HepG2 (cell line): ENCODE data around the gene PCDHGB7. TPM values are rescaled to one million over a fixed set of nuclear protein-coding genes. Genes with fewer than 3 reads are reported as not detected.

ENCODE experiments used
- ATAC-seq: fragments of 200-7000 bp; cut with Tn5 transposase; 3 replicates; pipeline ENCODE4 v1.9.1; 2020; ENCODE audit warnings: mild to moderate bottlenecking, moderate library complexity
- BruUV-seq: library from RNA; stranded (reverse); fragments of 400-500 nt; replicated peaks from 2 replicates; lab custom pipeline; 2021; lab: Mats Ljungman, UMichigan
- CTCF ChIA-PET: fragments of 300-600 bp; formaldehyde crosslinking; extraction: SDS; loops from one replicate; lab custom pipeline; 2021; ENCODE audit warnings: low total read pairs, inconsistent platforms, low intra/inter-chr PET ratio; lab: Yijun Ruan, JAX
- POLR2A ChIA-PET: fragments of 350-600 bp; sonication (Branson Sonifier 250); formaldehyde crosslinking; loops from one replicate; lab custom pipeline; 2020; ENCODE audit warnings: antibody characterized with exemption, inconsistent platforms; lab: Yijun Ruan, JAX
- DNase-seq: peaks from one replicate; pipeline ENCODE4 v3.0.0-alpha.2; 2015; ENCODE audit warnings: low spot score
- FAIRE-seq: peaks from 3 replicates; lab custom pipeline; 2011; peaks lifted over from hg19 to GRCh38; lab: Jason Lieb, UNC
- H2AFZ ChIP-seq: one replicate; pipeline ENCODE4 v1.6.1; 2011; ENCODE audit warnings: low read length, inconsistent platforms
- H3K27ac ChIP-seq: fragments of 300-600 bp; 3 replicates; pipeline ENCODE4 v1.8.0; 2011; ENCODE audit warnings: mixed run types, mild to moderate bottlenecking, mixed read lengths, low read length, inconsistent platforms; ENCODE audit not compliant: insufficient read depth; ENCODE audit errors: extremely low read length
- H3K27me3 ChIP-seq, 2 experiments: fragments of 200-600 bp in 1 of 2; 2 replicates in 1 of 2; 3 replicates in 1 of 2; pipeline versions ENCODE4 v1.6.0 to v1.8.0; 2011; ENCODE audit warnings: low read length in 2 of 2, mild to moderate bottlenecking in 2 of 2, moderate library complexity in 2 of 2, inconsistent platforms in 1 of 2; ENCODE audit not compliant: insufficient read depth in 2 of 2, control insufficient read depth in 1 of 2
- H3K36me3 ChIP-seq, 2 experiments: fragments of 200-600 bp in 1 of 2; replicated peaks in 1 of 2; 2 replicates in 1 of 2; 3 replicates in 1 of 2; pipeline versions ENCODE4 v1.5.1 to v1.8.0; 2011; ENCODE audit warnings: low read length in 2 of 2, inconsistent platforms in 1 of 2; ENCODE audit not compliant: insufficient read depth in 2 of 2, control insufficient read depth in 1 of 2
- H3K4me1 ChIP-seq: 2 replicates; pipeline ENCODE4 v1.5.1; 2012; ENCODE audit warnings: low read length, inconsistent platforms; ENCODE audit not compliant: insufficient read depth
- H3K4me2 ChIP-seq: 2 replicates; pipeline ENCODE4 v1.6.0; 2011; ENCODE audit warnings: low read depth, low read length, inconsistent platforms
- H3K4me3 ChIP-seq, 3 experiments: fragments of 200-600 bp in 1 of 3; sonication (generic), shearing (Covaris generic) in 1 of 3; replicated peaks in 1 of 3; 2 replicates each; pipeline ENCODE4 v1.5.1; 2011 to 2016; ENCODE audit warnings: low read length in 3 of 3, inconsistent platforms in 2 of 3, low read depth in 2 of 3, mild to moderate bottlenecking in 2 of 3, control low read depth in 1 of 3, mixed read lengths in 1 of 3; ENCODE audit not compliant: insufficient read depth in 1 of 3
- H3K79me2 ChIP-seq: one replicate; pipeline ENCODE4 v1.6.1; 2011; ENCODE audit warnings: low read length, inconsistent platforms; ENCODE audit not compliant: insufficient read depth
- H3K9ac ChIP-seq: 2 replicates; pipeline ENCODE4 v1.6.0; 2011; ENCODE audit warnings: mild to moderate bottlenecking, low read depth, low read length, inconsistent platforms; ENCODE audit not compliant: insufficient read depth
- H3K9me3 ChIP-seq: 2 replicates; pipeline ENCODE4 v1.5.1; 2012; ENCODE audit warnings: mild to moderate bottlenecking, low read length
- H4K20me1 ChIP-seq: 2 replicates; pipeline ENCODE4 v1.6.0; 2011; ENCODE audit warnings: inconsistent platforms, mild to moderate bottlenecking, low read length, moderate library complexity; ENCODE audit not compliant: insufficient read depth
- CEBPB ChIP-seq: IDR thresholded peaks from 2 replicates; pipeline ENCODE4 v1.6.1; 2011; ENCODE audit warnings: low read depth, low read length, improper control_type of control experiment, borderline replicate concordance
- KDM5B ChIP-seq: sonication (generic); formaldehyde crosslinking; IDR thresholded peaks from 2 replicates; pipeline ENCODE4 v1.4.0; 2020; ENCODE audit warnings: missing genetic modification reagents, mild to moderate bottlenecking, borderline replicate concordance
- NFATC3 ChIP-seq: sonication (generic); formaldehyde crosslinking; IDR thresholded peaks from 2 replicates; pipeline ENCODE4 v1.5.1; 2020; ENCODE audit warnings: mild to moderate bottlenecking, missing genetic modification reagents
- PAWR ChIP-seq: sonication (generic); formaldehyde crosslinking; IDR thresholded peaks from 2 replicates; pipeline ENCODE4 v1.4.0; 2020; ENCODE audit warnings: missing genetic modification reagents, mild to moderate bottlenecking, borderline replicate concordance
- SAFB2 ChIP-seq: sonication (generic); formaldehyde crosslinking; IDR thresholded peaks from 2 replicates; pipeline ENCODE4 v1.5.1; 2020; ENCODE audit warnings: missing genetic modification reagents, low read depth, mild to moderate bottlenecking, borderline replicate concordance
- TOE1 ChIP-seq: sonication (generic); formaldehyde crosslinking; IDR thresholded peaks from 2 replicates; pipeline ENCODE4 v1.4.0; 2020; ENCODE audit warnings: mild to moderate bottlenecking, missing genetic modification reagents
- ZBTB3 ChIP-seq: sonication (generic); formaldehyde crosslinking; IDR thresholded peaks from 2 replicates; pipeline ENCODE4 v1.4.0; 2020; ENCODE audit warnings: low read depth, mild to moderate bottlenecking, moderate library complexity, missing genetic modification reagents, borderline replicate concordance
- ZFP37 ChIP-seq: sonication (generic); formaldehyde crosslinking; IDR thresholded peaks from 2 replicates; pipeline ENCODE4 v1.4.0; 2020; ENCODE audit warnings: missing genetic modification reagents, borderline replicate concordance
- ZNF180 ChIP-seq: sonication (generic); formaldehyde crosslinking; IDR thresholded peaks from 2 replicates; pipeline ENCODE4 v1.4.0; 2020; ENCODE audit warnings: low read depth, missing genetic modification reagents, borderline replicate concordance
- ZNF557 ChIP-seq: sonication (generic); formaldehyde crosslinking; IDR thresholded peaks from 2 replicates; pipeline ENCODE4 v1.4.0; 2020; ENCODE audit warnings: missing genetic modification reagents
- ZNF577 ChIP-seq: sonication (generic); formaldehyde crosslinking; IDR thresholded peaks from 2 replicates; pipeline ENCODE4 v1.4.0; 2020; ENCODE audit warnings: mild to moderate bottlenecking, low read depth, missing genetic modification reagents, borderline replicate concordance
- ZNF749 ChIP-seq: sonication (generic); formaldehyde crosslinking; IDR thresholded peaks from 2 replicates; pipeline ENCODE4 v1.8.0; 2022; ENCODE audit warnings: mild to moderate bottlenecking, missing genetic modification reagents, moderate library complexity, borderline replicate concordance
- WGBS: methylation state at CpG from one replicate; pipeline ENCODE4 v1.1.6; 2017; ENCODE audit warnings: low lambda C conversion rate; 5-methylcytosine and 5-hydroxymethylcytosine counted together
- in situ Hi-C: cut with HindIII; loops from 2 replicates; pipeline ENCODE4 v1.10.0; 2017; ENCODE audit warnings: low pct_unique_long_range_greater_than_20kb; ENCODE audit not compliant: extremely low pct_ligation_motif_present
- intact Hi-C: fragments of 100-400 bp; cut with micrococcal nuclease; formaldehyde crosslinking; loops from one replicate; pipeline ENCODE4 v1.10.0; 2022; ENCODE audit not compliant: unreplicated experiment
- polyA plus RNA-seq, 8 experiments: library from polyadenylated mRNA; depleted of rRNA in 3 of 8; stranded (reverse) in 7 of 8; unstranded in 1 of 8; fragments of >200 nt; fragmentation: Illumina TruSeq in 4 of 8; extraction: Trizol in 4 of 8; gene quantifications; 2 replicates each; pipeline versions ENCODE4 v1.2.1 to v1.2.3, GENCODE V29; 2011 to 2016; ENCODE audit warnings: low read depth in 4 of 8, missing spikeins in 1 of 8, mixed read lengths in 1 of 8; ENCODE audit not compliant: insufficient read depth in 1 of 8
- total RNA-seq, 5 experiments: library from RNA; depleted of rRNA; stranded (reverse); fragments of >200 nt; fragmentation: Illumina TruSeq; extraction: Trizol; gene quantifications; 2 replicates each; pipeline ENCODE4 v1.2.3, GENCODE V29; 2016; ENCODE audit warnings: low read depth in 1 of 5
- TF ChIP-seq, protein P1 (sequence below): sonication (generic); formaldehyde crosslinking; IDR thresholded peaks from 2 replicates; pipeline ENCODE4 v1.8.1; 2023; ENCODE audit warnings: mild to moderate bottlenecking, missing genetic modification reagents
- TF ChIP-seq, protein P2 (sequence below): sonication (generic); formaldehyde crosslinking; conservative IDR thresholded peaks from 2 replicates; pipeline ENCODE4 v1.8.0; 2022; ENCODE audit warnings: low read depth, missing genetic modification reagents
- TF ChIP-seq, protein P3 (sequence below): IDR thresholded peaks from 2 replicates; pipeline ENCODE4 v1.6.1; 2016; ENCODE audit warnings: low read depth, missing genetic modification reagents, missing compliant biosample characterization

Gene PCDHGB7
- total and polyA plus RNA-seq, 2 of the 13 experiments (the other 11 are each of a cell fraction or from before 2014, with no cell fraction given): 0.08 to 0.18 TPM

DNA sequence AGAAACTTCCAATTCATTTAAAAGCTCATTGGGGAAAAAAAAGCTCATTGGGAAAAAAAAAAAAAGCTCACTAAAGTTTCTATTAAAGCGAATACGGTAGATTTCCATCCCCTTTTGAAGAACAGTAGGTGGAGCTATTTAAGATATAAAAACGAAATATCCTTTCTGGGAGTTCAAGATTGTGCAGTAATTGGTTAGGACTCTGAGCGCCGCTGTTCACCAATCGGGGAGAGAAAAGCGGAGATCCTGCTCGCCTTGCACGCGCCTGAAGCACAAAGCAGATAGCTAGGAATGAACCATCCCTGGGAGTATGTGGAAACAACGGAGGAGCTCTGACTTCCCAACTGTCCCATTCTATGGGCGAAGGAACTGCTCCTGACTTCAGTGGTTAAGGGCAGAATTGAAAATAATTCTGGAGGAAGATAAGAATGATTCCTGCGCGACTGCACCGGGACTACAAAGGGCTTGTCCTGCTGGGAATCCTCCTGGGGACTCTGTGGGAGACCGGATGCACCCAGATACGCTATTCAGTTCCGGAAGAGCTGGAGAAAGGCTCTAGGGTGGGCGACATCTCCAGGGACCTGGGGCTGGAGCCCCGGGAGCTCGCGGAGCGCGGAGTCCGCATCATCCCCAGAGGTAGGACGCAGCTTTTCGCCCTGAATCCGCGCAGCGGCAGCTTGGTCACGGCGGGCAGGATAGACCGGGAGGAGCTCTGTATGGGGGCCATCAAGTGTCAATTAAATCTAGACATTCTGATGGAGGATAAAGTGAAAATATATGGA, 13.0 kb downstream of the PCDHGB7 start, which contains the start of gene PCDHGA12 (continued):
- TF ChIP-seq, protein P1, sequence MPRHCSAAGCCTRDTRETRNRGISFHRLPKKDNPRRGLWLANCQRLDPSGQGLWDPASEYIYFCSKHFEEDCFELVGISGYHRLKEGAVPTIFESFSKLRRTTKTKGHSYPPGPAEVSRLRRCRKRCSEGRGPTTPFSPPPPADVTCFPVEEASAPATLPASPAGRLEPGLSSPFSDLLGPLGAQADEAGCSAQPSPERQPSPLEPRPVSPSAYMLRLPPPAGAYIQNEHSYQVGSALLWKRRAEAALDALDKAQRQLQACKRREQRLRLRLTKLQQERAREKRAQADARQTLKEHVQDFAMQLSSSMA (CRISPR knock-in tag): no peak
- TF ChIP-seq ZBTB3: no peak

DNA sequence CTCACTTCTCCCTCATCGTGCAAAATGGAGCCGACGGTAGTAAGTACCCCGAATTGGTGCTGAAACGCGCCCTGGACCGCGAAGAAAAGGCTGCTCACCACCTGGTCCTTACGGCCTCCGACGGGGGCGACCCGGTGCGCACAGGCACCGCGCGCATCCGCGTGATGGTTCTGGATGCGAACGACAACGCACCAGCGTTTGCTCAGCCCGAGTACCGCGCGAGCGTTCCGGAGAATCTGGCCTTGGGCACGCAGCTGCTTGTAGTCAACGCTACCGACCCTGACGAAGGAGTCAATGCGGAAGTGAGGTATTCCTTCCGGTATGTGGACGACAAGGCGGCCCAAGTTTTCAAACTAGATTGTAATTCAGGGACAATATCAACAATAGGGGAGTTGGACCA, 13.8 kb downstream of the PCDHGB7 start:
- Histone ChIP-seq H3K4me3 (no peak overlapping the region), H3K9me3 (peaks cover 19% of the 10 kb centered on the region; the same call in 1 of the 2 replicates), H3K27ac (no peak overlapping the region), H3K36me3 (no peaks in the 10 kb centered on the region), H3K4me2 (no peak overlapping the region), H3K27me3 (no peaks in the 10 kb centered on the region), H2AFZ (no peak overlapping the region), H4K20me1 (no peaks in the 10 kb centered on the region), H3K4me1 (no peaks in the 10 kb centered on the region), H3K9ac (no peak overlapping the region), H3K79me2 (no peaks in the 10 kb centered on the region)
- POLR2A ChIA-PET: no interaction called here
- FAIRE-seq: no peak
- in situ Hi-C loops: no loop called here
- no peak for DNase-seq
- no peak for ATAC-seq
- no TSS peak for BruUV-seq
- WGBS: 91% methylated on average over 34 of the region's 37 CpGs
- intact Hi-C loops: no loop called here
- CTCF ChIA-PET: no interaction called here
- TF ChIP-seq ZNF577 (no peak), CEBPB (no peak), PAWR (CRISPR knock-in tag) (no peak), NFATC3 (CRISPR knock-in tag) (no peak), ZNF557 (no peak), ZFP37 (CRISPR knock-in tag) (no peak), ZNF180 (CRISPR knock-in tag) (no peak), KDM5B (CRISPR knock-in tag) (no peak), TOE1 (CRISPR knock-in tag) (no peak), ZNF749 (no peak), SAFB2 (no peak)
- TF ChIP-seq, protein P2, sequence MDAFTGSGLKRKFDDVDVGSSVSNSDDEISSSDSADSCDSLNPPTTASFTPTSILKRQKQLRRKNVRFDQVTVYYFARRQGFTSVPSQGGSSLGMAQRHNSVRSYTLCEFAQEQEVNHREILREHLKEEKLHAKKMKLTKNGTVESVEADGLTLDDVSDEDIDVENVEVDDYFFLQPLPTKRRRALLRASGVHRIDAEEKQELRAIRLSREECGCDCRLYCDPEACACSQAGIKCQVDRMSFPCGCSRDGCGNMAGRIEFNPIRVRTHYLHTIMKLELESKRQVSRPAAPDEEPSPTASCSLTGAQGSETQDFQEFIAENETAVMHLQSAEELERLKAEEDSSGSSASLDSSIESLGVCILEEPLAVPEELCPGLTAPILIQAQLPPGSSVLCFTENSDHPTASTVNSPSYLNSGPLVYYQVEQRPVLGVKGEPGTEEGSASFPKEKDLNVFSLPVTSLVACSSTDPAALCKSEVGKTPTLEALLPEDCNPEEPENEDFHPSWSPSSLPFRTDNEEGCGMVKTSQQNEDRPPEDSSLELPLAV (CRISPR knock-in tag): no peak
- TF ChIP-seq, protein P3, sequence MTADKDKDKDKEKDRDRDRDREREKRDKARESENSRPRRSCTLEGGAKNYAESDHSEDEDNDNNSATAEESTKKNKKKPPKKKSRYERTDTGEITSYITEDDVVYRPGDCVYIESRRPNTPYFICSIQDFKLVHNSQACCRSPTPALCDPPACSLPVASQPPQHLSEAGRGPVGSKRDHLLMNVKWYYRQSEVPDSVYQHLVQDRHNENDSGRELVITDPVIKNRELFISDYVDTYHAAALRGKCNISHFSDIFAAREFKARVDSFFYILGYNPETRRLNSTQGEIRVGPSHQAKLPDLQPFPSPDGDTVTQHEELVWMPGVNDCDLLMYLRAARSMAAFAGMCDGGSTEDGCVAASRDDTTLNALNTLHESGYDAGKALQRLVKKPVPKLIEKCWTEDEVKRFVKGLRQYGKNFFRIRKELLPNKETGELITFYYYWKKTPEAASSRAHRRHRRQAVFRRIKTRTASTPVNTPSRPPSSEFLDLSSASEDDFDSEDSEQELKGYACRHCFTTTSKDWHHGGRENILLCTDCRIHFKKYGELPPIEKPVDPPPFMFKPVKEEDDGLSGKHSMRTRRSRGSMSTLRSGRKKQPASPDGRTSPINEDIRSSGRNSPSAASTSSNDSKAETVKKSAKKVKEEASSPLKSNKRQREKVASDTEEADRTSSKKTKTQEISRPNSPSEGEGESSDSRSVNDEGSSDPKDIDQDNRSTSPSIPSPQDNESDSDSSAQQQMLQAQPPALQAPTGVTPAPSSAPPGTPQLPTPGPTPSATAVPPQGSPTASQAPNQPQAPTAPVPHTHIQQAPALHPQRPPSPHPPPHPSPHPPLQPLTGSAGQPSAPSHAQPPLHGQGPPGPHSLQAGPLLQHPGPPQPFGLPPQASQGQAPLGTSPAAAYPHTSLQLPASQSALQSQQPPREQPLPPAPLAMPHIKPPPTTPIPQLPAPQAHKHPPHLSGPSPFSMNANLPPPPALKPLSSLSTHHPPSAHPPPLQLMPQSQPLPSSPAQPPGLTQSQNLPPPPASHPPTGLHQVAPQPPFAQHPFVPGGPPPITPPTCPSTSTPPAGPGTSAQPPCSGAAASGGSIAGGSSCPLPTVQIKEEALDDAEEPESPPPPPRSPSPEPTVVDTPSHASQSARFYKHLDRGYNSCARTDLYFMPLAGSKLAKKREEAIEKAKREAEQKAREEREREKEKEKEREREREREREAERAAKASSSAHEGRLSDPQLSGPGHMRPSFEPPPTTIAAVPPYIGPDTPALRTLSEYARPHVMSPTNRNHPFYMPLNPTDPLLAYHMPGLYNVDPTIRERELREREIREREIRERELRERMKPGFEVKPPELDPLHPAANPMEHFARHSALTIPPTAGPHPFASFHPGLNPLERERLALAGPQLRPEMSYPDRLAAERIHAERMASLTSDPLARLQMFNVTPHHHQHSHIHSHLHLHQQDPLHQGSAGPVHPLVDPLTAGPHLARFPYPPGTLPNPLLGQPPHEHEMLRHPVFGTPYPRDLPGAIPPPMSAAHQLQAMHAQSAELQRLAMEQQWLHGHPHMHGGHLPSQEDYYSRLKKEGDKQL (CRISPR knock-in tag): no peak
